Measurements from ENCODE around the gene BNC1.

The BNC1 gene

GRCh38 chr15:83320844-83321243 lies 36.4 kb upstream of the BNC1 start:
- no peak for DNase-seq
- Histone ChIP-seq H3K9me3 (no peaks in the 10 kb centered on the region), H3K4me3 (ENCODE audit: low read depth, low read length) (no peak overlapping the region), H3K4me1 (no peaks in the 10 kb centered on the region), H3K27me3 (peaks cover 6% of the 10 kb centered on the region), H3K36me3 (no peaks in the 10 kb centered on the region)
- TF ChIP-seq CTCF (IDR thresholded peaks at IDR 0.05; ENCODE audit: low read depth, low read length): no peak

GRCh38 chr15:83320404-83320803 lies 35.9 kb upstream of the BNC1 start:
- no peak for TF ChIP-seq CTCF (IDR thresholded peaks at IDR 0.05; ENCODE audit: low read depth, low read length)

GRCh38 chr15:83319771-83320170 lies 35.3 kb upstream of the BNC1 start:
- Histone ChIP-seq H3K4me1 (no peaks in the 10 kb centered on the region), H3K9me3 (no peaks in the 10 kb centered on the region), H3K27me3 (peaks cover 6% of the 10 kb centered on the region), H3K36me3 (no peaks in the 10 kb centered on the region), H3K4me3 (ENCODE audit: low read depth, low read length) (no peak overlapping the region)
- DNase-seq: no peak
- TF ChIP-seq CTCF (IDR thresholded peaks at IDR 0.05; ENCODE audit: low read depth, low read length): no peak

More at GRCh38 chr15:83320404-83320803, 35.9 kb upstream of the BNC1 start:
- peaks cover 6% of the 10 kb centered on the region for H3K27me3 ChIP-seq
- H3K36me3 ChIP-seq: no peaks in the 10 kb centered on the region
- no peaks in the 10 kb centered on the region for H3K4me1 ChIP-seq
- no peak overlapping the region for H3K4me3 ChIP-seq (ENCODE audit: low read depth, low read length)
- no peaks in the 10 kb centered on the region for H3K9me3 ChIP-seq
- no peak for DNase-seq

GRCh38 chr15:83318861-83319415 lies 34.5 kb upstream of the BNC1 start:
- Histone ChIP-seq H3K27me3 (peaks cover 6% of the 10 kb centered on the region), H3K4me1 (no peaks in the 10 kb centered on the region), H3K4me3 (ENCODE audit: low read depth, low read length) (no peak overlapping the region), H3K9me3 (no peaks in the 10 kb centered on the region), H3K36me3 (no peaks in the 10 kb centered on the region)
- no peak for DNase-seq
- no peak for TF ChIP-seq CTCF (IDR thresholded peaks at IDR 0.05; ENCODE audit: low read depth, low read length)

GRCh38 chr15:83318036-83318435 lies 33.6 kb upstream of the BNC1 start:
- Histone ChIP-seq H3K27me3 (peaks cover 6% of the 10 kb centered on the region), H3K9me3 (no peaks in the 10 kb centered on the region)
- DNase-seq: no peak

More at GRCh38 chr15:83318036-83318435, 33.6 kb upstream of the BNC1 start:
- Histone ChIP-seq H3K4me1 (no peaks in the 10 kb centered on the region), H3K4me3 (ENCODE audit: low read depth, low read length) (no peak overlapping the region), H3K36me3 (no peaks in the 10 kb centered on the region)
- no peak for TF ChIP-seq CTCF (IDR thresholded peaks at IDR 0.05; ENCODE audit: low read depth, low read length)
